Spleen (tissue), 7 donors: Measurements from ENCODE around the gene TRAPPC11.

Source experiments
- POLR2AphosphoS5 ChIP-seq, 3 donors: sonication (generic); formaldehyde crosslinking; IDR thresholded peaks; one replicate each; pipeline ENCODE4 v1.5.1; 2017; ENCODE audit warnings: antibody characterized with exemption in 3 of 3
- TF ChIP-seq, protein P1 (sequence below), 11 experiments: fragments of 200-600 bp in 7 of 11; fragments of 450-650 bp in 4 of 11; sonication (generic) in 4 of 11; IDR thresholded peaks in 8 of 11; conservative IDR thresholded peaks in 3 of 11; 1 replicate in 7 of 11; 2 replicates in 4 of 11; pipeline versions ENCODE4 v1.4.0 to v1.8.0; 2016 to 2021; ENCODE audit warnings: antibody characterized with exemption in 11 of 11, inconsistent platforms in 4 of 11, mild to moderate bottlenecking in 1 of 11
- donor health status: DM: no; HTN: no; CAD: no; lungs with moderate emphysema.
- donor health status: DM: no; HTN: no; CAD: no.
- donor health status: DM: no; HTN: no; CAD: no.

DNA sequence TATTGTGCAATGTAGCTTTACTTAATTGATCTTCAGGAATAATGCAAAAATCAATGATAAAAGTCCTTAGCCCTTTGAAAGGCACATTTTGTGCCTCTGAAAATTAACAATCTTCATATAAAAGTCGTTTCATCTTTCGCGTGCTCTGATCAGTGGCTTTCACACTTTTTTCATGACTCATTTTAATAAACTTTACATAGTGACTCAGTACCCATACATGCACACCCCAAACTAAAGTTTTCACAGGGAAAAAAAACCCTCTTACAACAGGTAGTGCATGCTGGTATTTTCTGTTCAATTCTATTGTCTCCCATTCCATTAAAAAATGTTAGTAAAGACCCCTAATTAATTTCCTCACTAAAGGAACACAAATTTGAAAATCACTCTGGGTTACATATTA is 21.6 kb upstream of the TRAPPC11 start:
- TF ChIP-seq, protein P1, sequence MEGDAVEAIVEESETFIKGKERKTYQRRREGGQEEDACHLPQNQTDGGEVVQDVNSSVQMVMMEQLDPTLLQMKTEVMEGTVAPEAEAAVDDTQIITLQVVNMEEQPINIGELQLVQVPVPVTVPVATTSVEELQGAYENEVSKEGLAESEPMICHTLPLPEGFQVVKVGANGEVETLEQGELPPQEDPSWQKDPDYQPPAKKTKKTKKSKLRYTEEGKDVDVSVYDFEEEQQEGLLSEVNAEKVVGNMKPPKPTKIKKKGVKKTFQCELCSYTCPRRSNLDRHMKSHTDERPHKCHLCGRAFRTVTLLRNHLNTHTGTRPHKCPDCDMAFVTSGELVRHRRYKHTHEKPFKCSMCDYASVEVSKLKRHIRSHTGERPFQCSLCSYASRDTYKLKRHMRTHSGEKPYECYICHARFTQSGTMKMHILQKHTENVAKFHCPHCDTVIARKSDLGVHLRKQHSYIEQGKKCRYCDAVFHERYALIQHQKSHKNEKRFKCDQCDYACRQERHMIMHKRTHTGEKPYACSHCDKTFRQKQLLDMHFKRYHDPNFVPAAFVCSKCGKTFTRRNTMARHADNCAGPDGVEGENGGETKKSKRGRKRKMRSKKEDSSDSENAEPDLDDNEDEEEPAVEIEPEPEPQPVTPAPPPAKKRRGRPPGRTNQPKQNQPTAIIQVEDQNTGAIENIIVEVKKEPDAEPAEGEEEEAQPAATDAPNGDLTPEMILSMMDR (IDR thresholded peaks at IDR 0.05 in 8 of 11, conservative IDR thresholded peaks at IDR 0.05 in 3 of 11): no peak
- TF ChIP-seq POLR2AphosphoS5 (IDR thresholded peaks at IDR 0.05): no peak
